ENCODE data around the gene KLHL30.

Gene KLHL30

DNA sequence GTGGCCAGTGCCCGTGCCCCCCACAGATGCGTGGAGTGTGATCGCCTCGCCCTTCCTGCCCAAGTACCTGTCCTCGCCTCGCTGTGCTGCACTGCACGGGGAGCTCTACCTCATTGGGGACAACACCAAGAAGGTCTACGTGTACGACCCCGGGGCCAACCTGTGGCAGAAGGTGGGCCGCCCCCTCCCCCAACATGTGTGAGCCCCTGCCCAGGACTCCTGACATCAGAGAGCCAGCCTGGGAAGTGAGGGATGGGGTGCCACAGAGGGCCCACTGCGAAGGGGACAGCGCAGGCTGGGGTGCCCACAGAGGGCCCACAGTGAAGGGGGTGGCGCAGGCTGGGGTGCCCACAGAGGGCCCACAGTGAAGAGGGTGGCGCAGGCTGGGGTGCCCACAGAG lies 10.5 kb downstream of the KLHL30 start:
- DNase-seq = no peak

GRCh38 chr2:238149841-238150572 lies 11.5 kb downstream of the KLHL30 start:
- no peak for DNase-seq

DNA sequence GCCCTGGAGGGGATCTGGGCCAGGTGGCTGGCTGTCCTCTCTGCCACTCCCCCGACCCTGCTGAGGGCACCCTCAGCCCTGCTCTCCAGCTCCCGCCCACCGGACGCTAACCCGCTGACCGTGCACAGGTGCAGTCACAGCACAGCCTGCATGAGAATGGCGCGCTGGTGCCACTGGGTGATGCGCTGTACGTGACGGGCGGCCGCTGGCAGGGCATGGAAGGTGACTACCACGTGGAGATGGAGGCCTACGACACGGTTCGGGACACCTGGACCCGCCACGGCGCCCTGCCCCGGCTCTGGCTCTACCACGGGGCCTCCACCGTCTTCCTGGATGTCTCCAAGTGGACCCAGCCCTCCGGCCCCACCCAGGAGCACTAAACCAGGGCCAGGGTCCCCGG lies 12.2 kb downstream of the KLHL30 start:
- no peak for DNase-seq

DNA sequence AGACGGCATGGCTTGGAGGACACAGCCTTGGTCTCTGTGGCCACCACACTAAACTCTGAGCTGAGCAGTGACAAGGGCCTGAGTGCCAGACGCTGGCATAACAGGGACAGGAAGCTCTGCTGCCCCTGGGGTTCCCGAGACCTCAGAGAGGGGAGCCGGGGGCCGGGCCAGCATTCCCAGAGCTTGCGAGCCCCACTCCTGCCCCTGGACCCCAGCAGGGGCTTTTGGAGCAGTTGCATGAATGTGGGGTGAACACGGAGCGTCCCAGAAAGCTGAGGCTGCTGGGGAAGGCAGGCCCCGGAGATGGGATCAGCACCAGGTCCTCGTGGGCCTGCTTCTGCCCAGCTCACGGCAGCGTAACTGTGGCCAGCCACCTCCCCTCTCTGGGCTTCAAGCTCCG lies 12.7 kb downstream of the KLHL30 start:
- DNase-seq = no peak

DNA sequence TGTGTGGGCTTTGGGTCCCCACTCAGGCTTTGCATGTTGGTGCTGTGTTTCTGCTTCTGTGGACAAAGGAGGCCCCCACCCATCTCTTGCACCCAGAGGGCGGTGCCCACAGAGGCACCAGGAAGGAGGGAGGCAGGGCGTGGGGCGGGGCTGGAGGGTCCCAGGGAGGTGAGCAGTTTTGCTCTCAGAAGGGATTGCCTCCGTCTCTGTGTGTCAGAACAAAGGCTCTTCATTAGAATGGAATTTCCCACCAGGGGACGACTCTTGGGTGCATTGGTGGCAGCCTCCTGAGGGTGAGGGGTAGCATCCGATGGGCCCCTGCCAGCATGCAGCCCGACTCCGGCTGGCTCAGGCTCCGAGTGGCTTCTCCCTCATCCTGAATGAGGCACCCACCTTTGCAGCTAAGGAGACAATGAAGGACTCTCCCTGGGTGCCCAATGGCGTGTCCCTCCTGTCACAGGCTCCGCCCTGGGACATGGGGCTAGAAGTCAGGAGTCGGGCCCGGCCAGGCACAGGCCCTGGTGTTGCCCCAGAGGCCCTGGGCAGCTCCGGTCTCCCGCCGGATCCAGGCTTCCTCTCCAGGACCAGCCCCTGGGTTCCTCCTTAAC lies 13.3 kb downstream of the KLHL30 start:
- no peak for DNase-seq

- no peak for DNase-seq
These were observed 14.6 kb downstream of the KLHL30 start for GRCh38 chr2:238152771-238153688.

- no peak for DNase-seq
These were observed 16.1 kb downstream of the KLHL30 start for GRCh38 chr2:238154570-238154969.

GRCh38 chr2:238155051-238155760 lies 16.7 kb downstream of the KLHL30 start:
- no peak for DNase-seq

DNA sequence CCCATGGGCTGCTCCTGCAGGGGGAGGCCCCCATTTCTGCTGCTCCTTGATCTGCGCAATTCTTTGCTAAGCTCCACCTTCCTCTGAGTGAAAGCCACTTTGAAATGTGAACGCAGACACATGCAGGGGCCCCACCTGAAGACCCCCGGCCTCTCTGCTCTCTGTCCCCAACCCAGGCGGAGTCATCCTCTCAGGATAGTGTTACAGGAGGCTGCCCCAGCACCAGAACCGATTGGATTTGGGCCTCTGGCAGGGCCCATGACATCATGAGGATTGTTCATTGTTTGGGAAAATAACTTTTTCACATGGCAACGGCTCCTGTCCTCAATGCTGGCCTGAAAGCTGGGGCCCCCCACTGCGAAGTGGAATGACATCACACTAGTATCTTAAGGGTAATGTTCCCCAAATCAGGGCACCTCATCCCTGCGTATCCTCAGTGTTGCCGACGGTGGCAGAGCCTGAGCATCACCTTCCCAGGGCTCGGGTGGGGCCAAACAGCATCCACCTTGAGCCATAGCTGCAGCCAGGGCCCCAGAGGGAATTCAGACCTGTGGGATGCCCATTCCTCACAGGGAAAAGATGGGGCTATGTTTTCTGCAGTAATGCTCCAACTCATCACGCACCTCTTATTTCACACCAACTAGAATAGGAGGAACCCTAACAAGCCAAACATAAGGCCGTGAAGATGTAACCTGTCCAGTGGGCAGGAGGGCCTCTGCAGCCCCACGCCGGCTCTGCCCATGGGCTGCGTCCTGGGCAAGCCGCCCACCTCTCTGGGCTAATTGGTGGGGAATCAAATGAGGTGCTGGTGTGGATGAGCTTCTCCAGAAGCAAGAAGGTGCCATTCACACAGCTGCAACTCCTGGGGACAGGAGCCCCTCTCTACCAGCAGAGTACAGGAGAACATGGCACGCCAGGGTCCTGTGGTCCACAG lies 17.6 kb downstream of the KLHL30 start:
- DNase-seq = no peak

DNA sequence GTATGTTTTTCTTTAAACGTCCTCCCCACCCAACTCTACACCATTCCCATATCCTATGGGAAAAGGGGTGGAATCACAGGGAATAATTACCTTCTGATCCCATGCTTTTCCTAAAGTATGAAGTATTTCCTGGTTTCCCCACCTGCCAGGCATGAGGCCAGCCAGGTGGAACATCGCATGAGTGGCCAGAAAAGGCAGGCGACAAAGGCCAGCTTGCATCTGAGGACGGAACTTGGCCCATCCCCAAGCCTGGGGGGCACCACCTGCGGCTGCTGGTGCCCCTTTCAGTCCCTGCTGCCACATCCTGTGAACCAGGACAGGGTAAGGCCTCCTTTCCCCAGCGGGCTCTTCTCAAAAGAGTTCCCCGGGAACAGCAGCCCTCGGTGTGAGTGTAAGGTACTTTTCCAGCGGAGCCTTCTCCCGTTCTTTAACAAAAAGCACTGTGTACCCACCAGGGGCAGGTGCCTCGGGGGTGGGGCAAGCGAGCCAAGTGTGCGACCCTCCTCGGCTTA lies 19.1 kb downstream of the KLHL30 start:
- no peak for DNase-seq

GRCh38 chr2:238158018-238158508 lies 19.6 kb downstream of the KLHL30 start:
- DNase-seq = no peak

- DNase-seq = peak; percentile 59 to 62
These were observed 20.1 kb downstream of the KLHL30 start, which contains the start of gene ERFE for GRCh38 chr2:238158509-238159070. TSS of gene ERFE (plus strand) at chr2:238158970. CDS start at chr2:238159008, 38 bp downstream.

- DNase-seq = peak; percentile 29 to 35
These were observed 20.6 kb downstream of the KLHL30 start for GRCh38 chr2:238159071-238159539.

- no peak for DNase-seq
These were observed 21.3 kb downstream of the KLHL30 start for GRCh38 chr2:238159661-238160205.

DNA sequence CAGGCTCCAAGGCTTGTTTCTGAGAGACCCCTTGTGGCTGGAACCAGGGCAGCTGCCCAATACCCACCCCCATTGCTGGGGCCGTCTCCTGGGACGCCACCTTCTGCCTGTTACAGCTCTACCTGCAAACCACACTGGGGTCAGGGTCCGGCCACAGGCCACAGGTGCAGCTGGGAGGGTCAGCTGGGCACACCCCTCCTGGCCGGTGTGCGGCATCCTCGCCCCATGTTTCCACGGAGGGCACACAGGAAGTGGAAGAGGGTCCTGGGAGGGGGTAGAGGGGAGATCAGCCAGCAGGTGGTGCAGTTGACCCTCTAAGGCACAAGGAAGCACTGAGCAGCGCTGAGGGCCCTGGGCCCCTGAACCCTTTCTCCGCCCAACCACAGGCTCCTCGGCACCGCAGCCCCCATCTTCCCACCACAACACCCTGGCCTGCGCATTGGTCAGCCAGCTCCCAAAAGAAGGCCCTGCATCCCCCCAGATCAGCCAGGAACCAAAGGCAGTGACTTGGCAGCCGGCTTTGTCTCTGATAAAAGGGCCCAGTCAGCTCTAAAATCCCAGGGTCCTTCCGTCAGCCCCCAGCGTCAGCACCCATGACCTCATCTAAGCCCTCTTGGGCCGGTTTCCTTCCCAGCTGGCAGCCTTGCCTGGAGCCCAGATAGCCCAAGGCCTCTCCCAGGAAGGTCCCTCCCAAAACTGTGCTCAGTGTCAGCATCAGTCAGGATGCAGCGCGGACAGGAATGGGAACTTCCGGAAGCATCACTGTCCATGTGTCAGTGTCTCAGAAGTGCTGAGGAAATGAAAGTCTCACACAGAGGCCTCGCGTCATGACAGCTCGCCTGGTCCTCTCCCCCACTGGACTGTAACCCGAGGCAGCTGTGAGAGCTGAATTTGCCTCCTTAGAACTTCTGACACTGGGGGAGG lies 22.0 kb downstream of the KLHL30 start:
- peak in 1 of 2 experiments; percentile 21 for DNase-seq

DNA sequence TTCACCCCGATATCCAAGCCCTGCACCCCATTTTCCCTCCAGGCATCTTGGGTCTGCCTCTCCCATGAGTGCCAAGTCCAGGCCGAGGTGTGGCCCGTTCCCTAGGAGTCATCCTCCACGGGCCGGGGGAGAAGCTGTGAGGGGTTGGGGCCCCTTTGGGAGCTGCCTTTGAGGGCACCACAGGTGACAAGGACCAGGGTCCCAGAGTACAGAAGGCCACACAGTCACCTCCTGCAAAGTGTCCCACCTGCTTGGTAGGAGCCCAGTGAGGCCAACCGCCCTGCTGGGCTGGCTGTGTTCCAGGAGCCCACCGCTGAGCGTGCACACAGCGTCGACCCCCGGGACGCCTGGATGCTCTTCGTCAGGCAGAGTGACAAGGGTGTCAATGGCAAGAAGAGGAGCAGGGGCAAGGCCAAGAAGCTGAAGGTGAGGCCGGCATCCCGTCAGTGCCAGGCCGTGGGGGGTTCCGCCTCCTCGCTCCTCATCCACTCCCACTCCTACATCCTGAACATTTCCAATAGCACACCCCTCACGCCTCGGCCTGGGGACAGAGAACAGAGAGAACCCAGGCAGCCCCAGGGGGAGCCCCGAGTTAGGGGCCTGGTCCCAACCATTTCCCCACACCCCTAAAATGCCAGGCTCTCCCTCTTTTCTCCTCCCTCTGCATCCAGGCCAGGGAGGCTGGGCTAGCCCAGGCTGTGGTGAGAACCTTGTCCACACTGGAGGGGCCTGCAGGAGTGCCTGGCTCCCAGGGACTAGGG lies 23.0 kb downstream of the KLHL30 start:
- no peak for DNase-seq

- no peak for DNase-seq
These were observed 23.9 kb downstream of the KLHL30 start for GRCh38 chr2:238162251-238162845.

DNA sequence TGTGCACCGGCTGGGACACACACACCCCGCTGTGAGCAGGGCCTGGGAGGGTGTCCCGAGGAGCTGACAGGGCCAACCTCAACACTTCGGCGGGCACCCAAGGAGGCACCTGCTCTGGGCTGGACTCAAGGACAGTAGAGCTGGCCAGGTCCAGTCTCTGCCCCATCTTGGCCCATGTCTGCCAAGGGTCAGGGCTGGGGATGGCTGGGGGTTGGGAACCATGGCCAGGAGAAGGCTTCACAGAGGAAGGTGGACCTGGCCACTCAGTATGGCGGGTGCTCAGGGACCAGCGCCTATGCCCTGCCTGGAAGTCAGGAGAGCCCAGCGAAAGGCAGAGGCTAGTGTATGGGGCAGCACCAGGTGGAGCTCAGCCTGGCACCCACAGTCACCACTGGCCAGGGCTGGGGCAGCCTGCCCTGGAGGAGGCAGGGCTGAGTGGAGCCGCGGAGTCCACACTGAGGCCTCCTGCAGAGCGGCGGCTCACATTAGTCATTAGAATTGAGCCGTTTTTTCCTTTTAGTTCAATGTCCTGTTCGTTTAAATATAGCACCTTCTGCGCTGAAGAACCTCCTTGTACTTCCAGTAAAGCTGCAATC lies 24.5 kb downstream of the KLHL30 start:
- DNase-seq = no peak

Measured in activated CD4-positive, alpha-beta T cell treated with anti-CD3 and anti-CD28 coated beads, Interleukin-2, amount 50 U/mL, for 48 hours (primary cell).